ENCODE data around the gene LCE7A.

Gene LCE7A

DNA sequence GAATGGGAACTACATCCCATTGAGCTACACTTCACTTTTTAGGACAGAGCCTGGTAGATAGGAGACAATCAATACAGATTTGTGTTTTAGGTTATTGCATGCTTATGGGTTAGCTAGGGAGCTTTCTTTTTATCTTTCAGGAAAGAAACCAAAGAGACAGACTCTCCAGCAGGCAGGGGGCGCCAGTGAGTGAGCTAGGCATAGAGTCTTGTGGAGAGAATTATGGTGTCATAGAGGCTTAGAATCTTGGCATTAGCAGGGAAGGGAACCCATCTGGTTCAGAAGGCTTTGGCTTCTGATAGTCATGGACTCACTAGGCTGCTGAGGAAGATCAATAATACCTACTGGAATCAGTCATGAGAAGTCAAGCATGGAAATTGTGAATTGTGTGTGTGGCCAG is 18.2 kb downstream of the LCE7A start, which contains the start of gene SMCP:
Gene SMCP (plus strand): TSS at position 281 of the 400 bp plus-strand sequence. CDS start 6,101 bp downstream, outside the sequence.
- H4K20me1 ChIP-seq (ENCODE audit: low read depth, low read length) = no peaks in the 10 kb centered on the region
- no peak within 1 kb of the TSS for H3K4me2 ChIP-seq (ENCODE audit: low read depth, low read length, poor library complexity, severe bottlenecking)
- TF ChIP-seq, protein P1, sequence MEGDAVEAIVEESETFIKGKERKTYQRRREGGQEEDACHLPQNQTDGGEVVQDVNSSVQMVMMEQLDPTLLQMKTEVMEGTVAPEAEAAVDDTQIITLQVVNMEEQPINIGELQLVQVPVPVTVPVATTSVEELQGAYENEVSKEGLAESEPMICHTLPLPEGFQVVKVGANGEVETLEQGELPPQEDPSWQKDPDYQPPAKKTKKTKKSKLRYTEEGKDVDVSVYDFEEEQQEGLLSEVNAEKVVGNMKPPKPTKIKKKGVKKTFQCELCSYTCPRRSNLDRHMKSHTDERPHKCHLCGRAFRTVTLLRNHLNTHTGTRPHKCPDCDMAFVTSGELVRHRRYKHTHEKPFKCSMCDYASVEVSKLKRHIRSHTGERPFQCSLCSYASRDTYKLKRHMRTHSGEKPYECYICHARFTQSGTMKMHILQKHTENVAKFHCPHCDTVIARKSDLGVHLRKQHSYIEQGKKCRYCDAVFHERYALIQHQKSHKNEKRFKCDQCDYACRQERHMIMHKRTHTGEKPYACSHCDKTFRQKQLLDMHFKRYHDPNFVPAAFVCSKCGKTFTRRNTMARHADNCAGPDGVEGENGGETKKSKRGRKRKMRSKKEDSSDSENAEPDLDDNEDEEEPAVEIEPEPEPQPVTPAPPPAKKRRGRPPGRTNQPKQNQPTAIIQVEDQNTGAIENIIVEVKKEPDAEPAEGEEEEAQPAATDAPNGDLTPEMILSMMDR (IDR thresholded peaks at IDR 0.05; ENCODE audit: insufficient read depth, low read length, poor library complexity, severe bottlenecking) = no peak
- TF ChIP-seq EZH2phosphoT487 (conservative IDR thresholded peaks at IDR 0.05; ENCODE audit: low read length) = no peak
- H3K27me3 ChIP-seq (ENCODE audit: low read length) = no peaks in the 10 kb centered on the region
- no peaks in the 10 kb centered on the region for H3K36me3 ChIP-seq (ENCODE audit: low read length)
- no peaks in the 10 kb centered on the region for H3K79me2 ChIP-seq (ENCODE audit: insufficient read depth, low read length)
- H2AFZ ChIP-seq (ENCODE audit: low read depth, low read length, severe bottlenecking) = no peak within 1 kb of the TSS
- H3K4me3 ChIP-seq (ENCODE audit: insufficient read depth, low read length, poor library complexity, severe bottlenecking) = no peak within 1 kb of the TSS
- no peaks in the 10 kb centered on the region for H3F3A ChIP-seq (ENCODE audit: insufficient read depth)
- no peak within 1 kb of the TSS for H3K27ac ChIP-seq (ENCODE audit: low read depth, low read length)
- H3K9me2 ChIP-seq (replicated peaks; ENCODE audit: insufficient read depth, low read length) = no peaks in the 10 kb centered on the region
- H3K9ac ChIP-seq (ENCODE audit: low read length) = no peak within 1 kb of the TSS
- H3K9me3 ChIP-seq (ENCODE audit: insufficient read depth, low read length) = no peaks in the 10 kb centered on the region

GRCh38 chr1:152879559-152880198 is 19.9 kb downstream of the LCE7A start:
- no peaks in the 10 kb centered on the region for H4K20me1 ChIP-seq (ENCODE audit: low read depth, low read length)
- no peaks in the 10 kb centered on the region for H3F3A ChIP-seq (ENCODE audit: insufficient read depth)
- no peaks in the 10 kb centered on the region for H3K9me2 ChIP-seq (replicated peaks; ENCODE audit: insufficient read depth, low read length)
- H3K27me3 ChIP-seq (ENCODE audit: low read length) = no peaks in the 10 kb centered on the region
- no peaks in the 10 kb centered on the region for H3K79me2 ChIP-seq (ENCODE audit: insufficient read depth, low read length)
- no peak for TF ChIP-seq EZH2phosphoT487 (conservative IDR thresholded peaks at IDR 0.05; ENCODE audit: low read length)
- TF ChIP-seq, protein P1 (IDR thresholded peaks at IDR 0.05; ENCODE audit: insufficient read depth, low read length, poor library complexity, severe bottlenecking) = no peak
- H2AFZ ChIP-seq (ENCODE audit: low read depth, low read length, severe bottlenecking) = no peak overlapping the region
- no peaks in the 10 kb centered on the region for H3K36me3 ChIP-seq (ENCODE audit: low read length)
- H3K9ac ChIP-seq (ENCODE audit: low read length) = no peak overlapping the region
- H3K4me2 ChIP-seq (ENCODE audit: low read depth, low read length, poor library complexity, severe bottlenecking) = no peak overlapping the region
- no peaks in the 10 kb centered on the region for H3K9me3 ChIP-seq (ENCODE audit: insufficient read depth, low read length)
- H3K27ac ChIP-seq (ENCODE audit: low read depth, low read length) = no peak overlapping the region
- no peak overlapping the region for H3K4me3 ChIP-seq (ENCODE audit: insufficient read depth, low read length, poor library complexity, severe bottlenecking)

DNA sequence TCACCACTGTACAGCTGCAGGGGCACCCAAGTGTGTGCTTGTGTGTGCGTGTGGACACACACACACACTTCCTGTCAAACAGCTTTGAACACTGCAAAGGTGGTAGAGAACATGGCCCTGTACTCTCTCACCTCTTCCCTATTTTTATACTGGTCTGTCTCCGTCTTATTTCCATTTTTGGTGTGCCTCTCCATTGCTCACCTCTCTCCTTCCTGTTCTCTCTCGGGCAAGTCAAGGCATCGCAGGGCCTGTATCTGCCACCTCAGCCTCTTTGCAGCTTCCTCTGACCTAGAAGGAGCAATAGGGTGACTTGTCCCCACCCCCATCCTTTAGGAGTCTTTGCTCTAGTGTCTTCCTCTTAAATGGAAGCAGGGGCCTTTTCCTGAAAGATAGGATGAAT is 20.5 kb downstream of the LCE7A start:
- H2AFZ ChIP-seq (ENCODE audit: low read depth, low read length, severe bottlenecking) = no peak overlapping the region
- no peak overlapping the region for H3K4me2 ChIP-seq (ENCODE audit: low read depth, low read length, poor library complexity, severe bottlenecking)
- H3K27ac ChIP-seq (ENCODE audit: low read depth, low read length) = no peak overlapping the region
- no peaks in the 10 kb centered on the region for H4K20me1 ChIP-seq (ENCODE audit: low read depth, low read length)
- H3K79me2 ChIP-seq (ENCODE audit: insufficient read depth, low read length) = no peaks in the 10 kb centered on the region
- no peaks in the 10 kb centered on the region for H3F3A ChIP-seq (ENCODE audit: insufficient read depth)
- no peaks in the 10 kb centered on the region for H3K9me3 ChIP-seq (ENCODE audit: insufficient read depth, low read length)
- no peak overlapping the region for H3K4me3 ChIP-seq (ENCODE audit: insufficient read depth, low read length, poor library complexity, severe bottlenecking)
- H3K9ac ChIP-seq (ENCODE audit: low read length) = no peak overlapping the region
- no peaks in the 10 kb centered on the region for H3K36me3 ChIP-seq (ENCODE audit: low read length)
- no peaks in the 10 kb centered on the region for H3K9me2 ChIP-seq (replicated peaks; ENCODE audit: insufficient read depth, low read length)
- H3K27me3 ChIP-seq (ENCODE audit: low read length) = no peaks in the 10 kb centered on the region
- no peak for TF ChIP-seq EZH2phosphoT487 (conservative IDR thresholded peaks at IDR 0.05; ENCODE audit: low read length)
- TF ChIP-seq, protein P1 (IDR thresholded peaks at IDR 0.05; ENCODE audit: insufficient read depth, low read length, poor library complexity, severe bottlenecking) = no peak

Measured in SU-DHL-6 (cell line).